DMS 273 (cell line): ENCODE data around the gene GNAQ.

Source experiments
- DNase-seq: peaks from one replicate; lab custom pipeline; 2025; ENCODE audit not compliant: unreplicated experiment; lab: John Stamatoyannopoulos, UW

Gene GNAQ

DNA sequence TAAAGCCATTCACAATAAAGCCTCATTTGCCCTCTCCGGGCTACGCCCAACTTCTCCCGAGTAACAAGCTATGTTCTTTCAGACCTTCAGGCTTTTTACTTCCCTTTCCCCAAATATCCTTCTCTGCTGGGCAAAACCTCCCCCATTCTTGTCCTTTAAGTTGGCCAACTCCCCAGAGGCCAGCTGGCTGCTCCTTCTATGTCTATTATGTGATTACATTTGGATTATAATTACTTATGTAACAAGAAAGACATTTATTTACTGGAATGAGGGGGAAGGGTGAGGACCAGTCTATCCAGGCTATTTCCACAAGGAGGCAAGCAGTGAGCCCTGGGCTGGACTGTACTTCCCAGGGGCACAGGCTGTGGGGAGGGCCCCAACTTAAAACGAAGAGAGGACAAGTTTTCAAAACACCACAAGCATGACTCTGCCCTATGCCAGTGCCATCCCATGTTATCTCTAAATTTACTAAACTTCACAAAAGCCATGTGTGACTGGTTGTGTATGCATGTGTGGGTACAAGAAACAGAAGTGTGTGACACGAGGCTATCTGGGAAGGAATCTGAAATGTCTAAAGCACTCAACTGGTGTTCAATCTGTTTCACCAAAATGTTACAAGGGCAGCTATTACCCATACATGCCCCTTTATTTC, 84.5 kb downstream of the GNAQ start:
- peak; percentile 65 for DNase-seq

DNA sequence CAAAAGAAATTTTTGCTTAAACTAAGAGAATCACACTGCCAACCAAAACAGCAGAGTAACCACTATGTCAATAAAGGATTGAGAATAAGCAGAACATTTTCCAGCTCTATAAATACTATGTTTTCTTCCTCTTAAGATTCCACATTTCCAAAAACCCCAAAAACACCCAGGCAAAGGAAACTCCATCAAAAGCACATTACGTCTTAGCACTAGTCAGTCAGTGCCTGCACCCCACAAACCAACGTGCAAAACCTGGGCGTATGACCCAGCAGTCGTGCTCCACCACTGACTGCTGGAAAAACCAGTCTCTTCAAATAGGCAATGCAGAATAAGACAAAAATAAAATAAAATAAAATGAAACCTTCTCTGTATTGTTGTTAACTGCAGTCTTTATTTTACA, 85.3 kb downstream of the GNAQ start:
- DNase-seq = no peak

DNA sequence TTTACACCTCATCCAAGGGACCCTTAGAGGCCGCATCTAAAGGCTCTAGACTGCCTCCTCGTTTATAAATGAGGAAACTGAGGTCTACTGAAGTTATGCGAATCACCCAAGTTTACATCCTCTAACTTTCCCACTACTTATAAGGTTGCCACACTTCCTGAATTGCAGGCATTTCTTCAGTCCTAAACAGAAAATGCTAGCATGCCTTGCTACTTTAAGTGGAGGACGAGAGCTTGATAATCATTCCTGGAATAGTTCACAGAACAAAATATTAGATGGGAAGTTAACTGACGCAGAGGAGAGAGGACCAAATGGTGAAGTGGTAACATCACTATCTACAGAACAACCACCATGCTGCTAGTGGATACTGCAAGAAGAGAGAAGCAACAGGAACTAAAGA, 85.8 kb downstream of the GNAQ start:
- DNase-seq = no peak

DNA sequence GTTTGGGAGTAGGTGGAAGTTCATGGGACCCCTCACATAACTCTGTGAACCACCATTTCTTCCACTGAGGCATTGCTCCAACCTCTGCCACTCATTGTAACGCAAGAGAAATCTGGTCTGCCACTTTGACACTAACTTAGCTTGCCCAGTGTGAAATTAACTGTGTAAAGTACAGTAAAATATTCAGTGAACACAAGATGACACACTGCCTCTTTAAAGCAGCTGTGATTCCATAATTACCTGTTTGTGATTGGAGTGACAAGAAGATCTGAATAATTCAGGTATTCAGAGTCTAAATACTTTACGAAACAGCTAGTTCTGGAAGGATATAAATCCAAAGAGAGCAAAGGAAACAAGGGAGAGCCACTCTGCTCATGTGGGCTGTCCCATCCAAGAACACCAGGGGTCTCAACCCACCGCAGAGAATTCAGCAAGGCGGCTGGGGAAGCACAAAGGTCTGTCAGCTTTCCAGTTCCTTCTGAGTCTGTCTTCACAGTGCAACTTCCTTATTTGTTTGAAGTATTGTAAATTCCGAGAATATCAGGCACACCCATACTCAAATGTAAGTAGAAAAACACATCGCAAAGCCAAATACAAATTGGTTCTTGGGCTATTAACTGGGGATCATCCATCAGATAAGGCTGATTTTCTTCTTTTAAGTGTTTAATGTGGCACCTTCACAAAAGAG, 86.9 kb downstream of the GNAQ start:
- DNase-seq = peak; percentile 54

DNA sequence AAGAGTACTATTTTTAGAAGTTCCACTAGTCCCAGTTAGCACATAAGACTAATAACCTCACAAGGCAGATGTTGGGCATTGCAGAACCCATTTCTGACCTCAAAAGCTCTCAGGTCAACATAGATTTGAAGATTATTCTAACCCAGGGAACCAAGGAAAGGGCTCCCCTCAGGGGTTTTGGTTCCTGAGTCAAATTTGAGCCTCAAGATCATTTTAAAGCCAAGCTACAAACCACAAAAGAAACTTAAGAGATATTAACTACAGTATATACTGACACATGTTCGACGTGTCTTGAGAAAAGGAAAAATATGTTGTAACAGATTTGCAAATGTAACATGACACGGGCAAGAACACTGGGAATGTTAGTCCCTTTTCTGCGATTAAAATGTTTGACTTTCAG, 88.6 kb downstream of the GNAQ start:
- peak; percentile 53 for DNase-seq

DNA sequence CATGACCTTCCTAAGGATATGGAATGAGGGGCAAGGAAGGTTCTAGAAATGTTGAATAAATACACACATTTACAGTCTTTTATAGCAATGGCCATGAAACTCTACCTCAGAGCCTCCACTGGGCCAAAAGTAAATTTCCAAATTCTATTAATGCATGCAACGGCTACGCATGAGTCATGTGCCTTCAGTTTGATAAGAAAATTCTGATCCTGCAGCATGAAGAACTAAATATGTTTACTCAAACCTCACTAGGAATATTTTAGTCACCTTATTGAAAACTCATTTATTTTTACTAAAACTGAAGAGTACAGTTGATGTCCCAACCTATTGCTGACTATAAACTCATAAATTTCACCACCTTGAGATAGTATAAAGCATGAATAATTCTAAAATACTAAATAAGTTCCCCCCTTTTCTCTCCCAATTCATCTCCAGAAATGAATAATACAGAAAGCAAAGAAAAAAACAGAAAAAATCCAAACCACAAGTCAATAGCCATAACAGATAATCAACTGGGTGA, 92.4 kb downstream of the GNAQ start:
- no peak for DNase-seq

DNA sequence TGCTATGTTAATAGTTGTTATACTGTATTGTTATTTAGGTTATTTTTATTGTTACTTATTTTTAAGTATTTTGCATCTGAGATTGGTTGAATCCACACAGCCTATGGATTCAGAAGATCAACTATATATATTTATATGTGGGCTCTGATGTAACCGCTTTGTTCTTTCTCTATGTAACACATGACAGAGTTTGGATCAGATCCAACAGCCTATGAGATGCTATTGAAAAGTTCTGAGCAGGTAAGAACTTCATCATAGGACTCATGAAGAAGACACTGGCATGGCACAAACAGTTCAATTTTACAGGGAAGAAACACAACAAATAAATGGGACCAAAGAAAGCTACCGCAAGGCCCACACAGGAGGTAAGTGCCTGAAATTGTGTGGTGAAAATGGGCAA, 93.4 kb downstream of the GNAQ start:
- DNase-seq = no peak

DNA sequence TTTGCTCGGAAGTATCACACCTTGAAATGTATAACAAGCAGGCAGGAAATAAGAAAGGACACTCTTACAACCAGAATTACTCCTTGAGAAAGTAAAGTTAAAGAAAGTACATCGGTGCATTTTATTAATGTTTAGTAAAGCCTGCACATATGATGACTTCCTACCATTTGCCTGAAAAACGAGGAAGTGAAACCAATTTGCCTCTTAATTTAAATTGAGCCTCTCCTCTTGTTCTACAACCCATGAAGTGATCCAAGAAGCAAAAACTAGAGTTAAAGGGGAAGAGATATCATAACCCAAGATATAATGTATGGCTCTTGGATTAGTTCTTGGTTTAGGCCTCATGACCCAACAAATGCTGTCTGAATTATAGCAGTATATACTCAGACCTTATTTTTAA, 95.6 kb downstream of the GNAQ start:
- DNase-seq = no peak

DNA sequence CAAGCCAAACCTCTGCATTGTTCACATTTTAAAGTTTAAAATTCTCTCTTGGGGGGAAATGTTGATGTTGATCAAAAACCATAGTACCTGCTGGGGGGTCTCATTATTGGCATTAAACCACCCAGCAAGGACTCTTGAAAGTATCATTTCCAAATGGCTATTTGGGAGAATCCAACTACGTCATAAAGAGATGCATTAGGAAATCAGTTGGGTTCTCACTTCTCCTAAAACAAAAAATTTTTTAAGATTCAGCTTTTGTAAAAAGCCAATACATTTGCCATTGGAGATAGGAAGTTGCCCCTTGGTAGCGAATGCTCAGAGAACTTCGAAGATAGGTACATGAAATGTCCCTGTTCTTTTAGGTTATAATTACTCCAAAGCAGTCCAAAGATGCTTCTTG, 96.4 kb downstream of the GNAQ start:
- no peak for DNase-seq

DNA sequence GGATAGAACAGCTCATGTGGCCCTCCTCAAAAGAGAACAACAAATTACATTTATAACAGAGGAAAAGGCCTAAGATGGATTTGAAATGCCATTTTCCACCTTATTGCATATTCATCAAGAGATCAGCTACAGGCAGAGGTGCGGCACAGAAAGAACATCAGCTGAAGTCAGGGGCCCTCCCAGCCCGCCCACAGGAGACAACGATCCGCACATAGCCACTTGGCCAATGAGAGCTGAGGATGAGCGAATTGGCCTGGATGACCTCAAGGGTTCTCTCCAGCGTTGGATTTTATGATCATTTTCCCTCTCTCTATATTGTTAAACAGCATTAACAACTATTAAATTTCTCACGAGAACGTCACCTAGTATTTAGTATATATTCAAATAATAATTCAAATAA, 97.6 kb downstream of the GNAQ start:
- no peak for DNase-seq

DNA sequence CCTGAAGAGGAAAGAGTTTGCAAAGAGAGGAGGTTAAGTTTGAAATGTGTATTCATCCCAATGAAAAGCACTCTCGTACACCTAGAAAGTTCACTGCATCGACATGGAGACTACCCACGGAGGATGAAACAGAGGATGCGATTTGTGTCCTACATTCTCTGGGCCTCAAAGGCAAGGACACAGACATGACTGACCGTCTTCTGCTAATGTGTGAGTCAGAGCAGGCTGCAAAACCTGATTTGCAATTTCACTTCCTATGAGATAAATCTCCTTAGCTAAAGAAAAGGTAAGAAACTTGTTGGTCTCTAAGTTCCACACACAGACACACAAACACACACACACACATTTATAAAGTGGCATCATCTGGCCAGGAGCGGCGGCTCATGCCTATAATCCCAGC, 98.6 kb downstream of the GNAQ start:
- DNase-seq = no peak

DNA sequence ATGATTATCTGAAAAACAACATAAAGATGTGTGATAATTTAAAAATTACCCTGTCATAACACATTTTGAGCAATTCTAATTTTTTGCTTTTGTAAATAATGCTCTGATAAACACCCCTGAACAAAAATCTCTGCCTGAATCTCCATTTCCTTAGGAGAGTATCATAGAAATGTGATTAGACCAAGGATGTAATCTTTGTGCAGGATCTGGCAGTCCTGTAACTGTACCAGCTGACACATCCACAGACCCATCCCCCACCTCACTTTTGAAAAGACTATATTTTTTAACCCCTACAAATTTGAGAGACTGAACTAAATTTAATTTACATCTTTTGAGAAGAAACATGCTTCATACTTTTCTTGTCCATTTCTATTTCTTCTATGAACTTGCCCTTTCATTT, 101.7 kb downstream of the GNAQ start:
- no peak for DNase-seq

DNA sequence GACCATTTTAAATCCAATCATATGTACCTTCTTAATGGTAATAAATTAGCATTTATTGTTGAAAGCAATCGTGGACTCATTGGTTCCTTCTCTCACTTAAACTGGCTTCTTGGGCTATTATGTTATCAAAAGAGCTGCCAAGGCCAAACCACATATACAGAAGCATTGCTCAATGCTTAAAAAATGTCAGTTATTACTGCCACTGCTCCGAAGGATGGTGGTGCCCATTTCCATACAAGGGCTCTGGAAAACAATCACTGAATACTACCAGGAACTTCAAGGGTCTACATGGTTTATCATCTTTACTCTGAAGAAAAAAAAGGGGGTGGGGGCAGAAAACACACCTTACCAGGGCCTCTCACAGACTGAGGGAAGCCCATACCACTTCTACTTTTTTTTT, 104.3 kb downstream of the GNAQ start:
- no peak for DNase-seq

DNA sequence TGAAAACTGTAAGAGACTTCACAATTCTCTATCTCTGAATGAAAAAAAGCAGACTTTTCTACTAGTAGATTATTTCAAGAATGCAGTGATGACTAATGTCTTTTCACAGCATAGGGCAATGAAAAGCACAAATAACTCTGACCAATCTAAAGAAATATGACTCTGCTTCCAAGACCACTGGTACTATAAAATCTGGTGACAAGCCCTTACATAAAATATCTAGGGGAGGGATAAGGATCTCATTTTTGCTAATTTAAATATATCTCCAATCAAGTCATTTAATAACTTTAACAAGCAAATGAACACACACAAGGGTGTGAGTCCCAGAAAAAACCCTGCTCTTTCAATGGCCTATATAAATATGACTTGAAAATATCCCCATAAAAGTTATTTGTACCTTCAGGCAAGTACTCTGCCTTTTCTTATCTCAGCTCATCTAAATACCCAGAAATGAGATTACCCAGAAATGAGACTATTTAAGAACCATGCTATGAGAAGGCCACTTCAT, 105.2 kb downstream of the GNAQ start:
- no peak for DNase-seq

DNA sequence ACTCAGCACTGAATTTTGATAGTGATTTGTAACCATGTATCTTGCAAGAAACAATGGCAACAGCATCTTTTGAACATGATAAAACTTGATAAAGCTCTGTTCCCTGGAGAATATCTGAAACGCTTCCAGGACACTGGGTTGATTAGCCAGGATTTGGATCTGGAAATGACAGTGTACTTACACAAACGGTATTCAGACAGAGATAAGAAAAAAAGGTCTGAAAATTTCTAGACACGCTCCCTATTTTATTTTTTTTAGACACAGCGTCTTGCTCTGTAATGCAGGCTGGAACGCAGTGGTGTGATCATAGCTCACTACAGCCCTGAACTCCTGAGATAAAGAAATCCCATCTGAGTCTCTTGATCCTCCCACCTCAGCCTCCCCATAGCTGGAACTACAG, 109.0 kb downstream of the GNAQ start:
- DNase-seq = no peak

DNA sequence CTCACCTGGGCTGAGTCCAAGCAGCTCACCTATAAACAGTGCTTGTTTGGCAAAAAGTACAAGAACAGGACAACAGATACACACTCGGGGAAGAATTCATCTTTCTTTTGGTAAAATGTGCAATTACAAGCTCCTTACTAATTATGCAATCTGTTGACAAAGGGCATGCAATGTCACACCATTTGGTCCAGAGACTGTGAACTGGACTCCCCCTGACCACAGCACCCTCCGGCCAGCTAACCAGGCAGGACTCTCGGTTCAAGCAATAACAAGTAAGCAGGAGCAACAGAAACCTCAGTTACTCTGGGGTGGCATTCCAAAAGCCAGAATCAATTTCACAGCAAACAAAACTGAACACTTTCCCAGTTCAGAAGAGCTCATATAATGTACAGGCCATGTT, 113.8 kb downstream of the GNAQ start:
- DNase-seq = no peak

DNA sequence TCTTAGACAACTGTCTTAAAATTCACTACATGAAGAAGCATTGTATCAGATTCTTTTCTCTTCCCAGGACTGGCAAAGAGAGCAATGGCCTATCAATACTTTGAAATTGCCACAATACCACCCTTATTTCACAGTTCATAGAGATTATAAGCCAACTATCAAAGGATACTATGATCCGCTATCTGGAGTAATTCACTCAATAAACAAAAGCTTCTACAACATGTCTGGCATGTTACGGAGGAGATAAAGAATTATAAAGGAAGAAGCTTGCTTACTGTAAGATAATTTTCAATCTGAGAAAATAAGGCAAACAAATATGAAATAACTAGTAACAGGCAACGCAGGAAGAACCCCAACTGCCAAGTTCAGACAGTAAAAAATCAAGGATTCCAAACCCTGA, 114.8 kb downstream of the GNAQ start:
- no peak for DNase-seq

DNA sequence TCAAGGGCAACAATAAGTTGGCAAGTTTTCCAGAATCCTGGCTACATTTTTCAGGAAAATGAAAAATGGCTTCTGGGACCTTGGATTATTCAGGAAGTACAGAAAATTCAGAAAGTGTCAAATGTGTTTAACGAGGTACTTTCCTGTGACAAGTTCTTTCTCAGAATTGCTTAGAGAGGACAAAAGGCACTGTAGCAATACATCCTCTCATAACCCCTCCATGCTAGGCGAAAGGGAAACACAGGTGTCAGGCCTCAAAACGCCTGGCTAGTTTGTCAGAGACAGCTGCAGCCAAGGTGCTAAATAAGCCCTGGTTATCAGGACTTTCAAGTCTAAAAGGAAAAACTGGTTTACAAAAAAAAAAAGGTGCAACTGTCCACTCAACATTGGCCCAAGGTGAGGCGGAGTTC, 115.2 kb downstream of the GNAQ start:
- DNase-seq = no peak

DNA sequence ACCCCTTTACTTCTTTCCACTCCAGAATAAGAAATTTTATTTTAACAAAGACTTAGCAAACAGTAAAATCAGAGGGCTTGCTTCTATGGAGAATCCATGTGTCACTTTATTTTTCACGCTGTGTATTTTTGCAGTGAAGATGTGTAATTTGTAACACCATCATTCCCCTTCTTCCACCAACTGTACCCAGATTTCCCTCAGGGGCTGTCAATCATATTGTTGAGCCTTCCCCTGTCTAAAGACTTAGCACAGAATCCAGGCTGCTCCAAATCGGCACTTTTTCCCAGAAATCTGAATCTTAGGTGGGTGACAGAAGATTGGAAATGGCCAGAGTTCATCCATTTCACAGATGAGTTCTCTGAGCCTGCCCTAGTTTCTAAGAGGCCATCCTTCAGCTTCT, 115.9 kb downstream of the GNAQ start:
- DNase-seq = no peak

DNA sequence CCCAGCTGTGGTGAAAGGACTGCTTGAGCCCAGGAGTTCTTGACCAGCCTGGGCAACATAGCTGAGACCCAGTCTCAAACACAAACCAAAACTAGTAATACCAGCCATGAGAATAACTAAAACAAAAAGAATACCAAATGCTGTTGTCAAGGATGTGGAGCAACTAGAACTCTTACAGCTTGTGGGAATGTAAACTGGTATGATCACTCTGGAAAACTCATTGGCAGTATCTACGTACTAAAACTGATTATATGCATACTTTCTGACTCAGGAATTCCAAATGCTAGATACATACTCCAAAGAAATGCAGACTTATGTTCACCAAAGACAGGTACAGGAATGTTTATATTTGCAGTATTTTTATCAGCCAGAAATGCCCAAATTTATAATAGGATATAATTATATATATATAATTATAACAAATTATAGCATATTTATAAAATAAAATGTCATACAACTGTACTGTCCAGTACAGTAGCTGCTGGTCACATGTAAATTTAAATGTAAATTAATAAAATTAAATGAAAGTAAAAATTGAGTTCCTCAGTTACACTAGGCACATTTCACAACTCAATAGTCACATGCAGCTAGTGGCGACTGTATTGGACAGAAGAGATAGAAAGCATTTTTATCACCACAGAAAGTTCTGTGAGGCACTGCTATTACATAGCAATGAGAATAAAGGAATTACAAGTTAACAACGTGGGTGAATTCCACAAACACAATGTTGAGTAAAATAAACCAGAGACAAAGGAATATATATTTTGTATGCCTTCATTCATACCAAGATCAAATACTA, 118.5 kb downstream of the GNAQ start:
- DNase-seq = no peak

DNA sequence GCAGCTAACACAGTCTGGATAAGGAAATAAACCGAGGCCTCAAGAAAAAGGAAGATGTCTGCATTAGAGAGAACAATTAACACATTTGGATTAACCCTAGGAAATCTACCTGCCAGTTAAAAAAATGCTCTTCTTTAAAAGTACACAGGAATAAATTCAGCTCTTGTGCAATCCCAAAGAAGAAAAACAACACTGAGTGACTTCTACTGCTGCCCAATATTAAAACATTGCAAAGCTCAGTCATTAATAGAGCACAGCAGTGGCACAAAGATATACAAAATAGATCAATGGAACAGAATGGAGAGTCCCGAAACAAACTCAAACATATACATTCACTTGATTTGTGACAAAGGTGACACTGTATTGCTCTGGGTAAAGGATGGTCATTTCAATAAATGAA, 119.7 kb downstream of the GNAQ start:
- DNase-seq = no peak

DNA sequence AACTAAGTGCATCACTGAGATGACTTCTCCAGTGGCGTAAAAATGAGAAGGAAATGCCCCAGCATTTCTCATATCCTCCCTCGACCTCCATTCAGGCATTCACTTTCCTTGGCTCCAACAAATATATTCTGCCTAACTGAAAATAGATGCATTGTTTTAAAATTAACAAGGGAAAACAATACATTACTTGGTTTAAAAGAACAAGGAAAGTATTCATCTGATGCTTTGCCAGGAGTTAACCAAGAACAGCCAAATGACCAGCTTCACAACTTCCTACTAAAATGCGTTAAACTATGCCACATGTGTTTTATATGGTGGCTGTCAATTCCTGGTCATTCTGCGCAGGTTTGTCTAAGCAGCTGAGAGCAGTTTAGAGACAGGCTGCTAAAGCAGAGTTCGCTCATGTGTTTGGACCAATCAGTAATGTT, 121.4 kb downstream of the GNAQ start:
- DNase-seq = no peak
